Uterine smooth muscle cell (primary cell): Measurements from ENCODE around the gene LHX2. TPM values are rescaled to one million over a fixed set of nuclear protein-coding genes. Genes with fewer than 3 reads are reported as not detected.

Source experiments
- total RNA-seq: library from RNA; depleted of rRNA; stranded (reverse); fragments of >200 nt; gene quantifications from 2 replicates; pipeline ENCODE4 v1.2.3, GENCODE V29; 2014

The LHX2 gene, protein sequence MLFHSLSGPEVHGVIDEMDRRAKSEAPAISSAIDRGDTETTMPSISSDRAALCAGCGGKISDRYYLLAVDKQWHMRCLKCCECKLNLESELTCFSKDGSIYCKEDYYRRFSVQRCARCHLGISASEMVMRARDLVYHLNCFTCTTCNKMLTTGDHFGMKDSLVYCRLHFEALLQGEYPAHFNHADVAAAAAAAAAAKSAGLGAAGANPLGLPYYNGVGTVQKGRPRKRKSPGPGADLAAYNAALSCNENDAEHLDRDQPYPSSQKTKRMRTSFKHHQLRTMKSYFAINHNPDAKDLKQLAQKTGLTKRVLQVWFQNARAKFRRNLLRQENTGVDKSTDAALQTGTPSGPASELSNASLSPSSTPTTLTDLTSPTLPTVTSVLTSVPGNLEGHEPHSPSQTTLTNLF
- 0.33 TPM in 1 of 2 replicates, not detected in the other for total RNA-seq

DNA sequence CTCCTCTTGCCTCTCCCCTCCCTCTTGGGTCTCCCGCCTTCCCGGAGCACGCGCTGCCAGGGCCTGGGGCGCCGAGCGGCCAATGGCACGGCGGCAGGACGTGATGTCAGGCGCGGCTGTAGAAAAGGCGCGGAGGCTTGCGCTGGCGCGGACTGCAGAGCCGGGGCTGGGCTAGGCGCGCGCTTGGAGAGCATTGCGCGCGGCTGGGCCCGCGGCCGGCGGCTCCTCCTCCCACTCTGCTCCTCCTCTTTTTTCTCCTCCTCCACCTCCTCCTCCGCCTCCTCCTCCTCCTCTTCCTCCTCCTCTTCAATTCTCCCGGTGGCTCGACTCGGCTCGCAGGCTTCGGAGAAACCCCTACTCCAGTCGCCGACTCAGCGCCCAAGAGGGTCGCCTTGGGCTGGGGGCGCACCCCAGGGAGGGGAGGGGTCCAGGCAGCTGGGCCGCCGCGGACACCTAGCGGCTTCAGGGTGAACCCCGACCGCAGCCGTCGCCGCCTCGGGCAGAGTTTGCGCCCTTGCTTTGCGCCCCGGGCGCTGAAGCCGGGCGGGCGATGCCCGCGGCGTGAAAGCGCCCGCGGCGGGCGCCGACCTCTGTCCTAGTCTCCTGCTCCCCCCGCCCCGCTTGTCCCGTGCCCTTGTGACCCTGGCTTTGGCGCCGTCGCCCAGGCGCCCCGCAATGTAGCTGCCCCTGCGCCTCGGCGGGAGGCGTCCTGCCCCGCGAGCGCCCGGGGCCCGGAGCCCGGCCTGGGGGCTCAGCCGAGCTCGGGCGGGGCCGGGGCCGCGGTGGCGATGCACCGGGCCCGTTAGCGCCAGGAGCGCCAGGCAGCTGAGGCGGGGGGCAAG lies at the start of gene LHX2:
Gene LHX2, plus strand, starts transcription at position 309 of the 842 bp plus-strand sequence. CDS start 581 bp downstream, outside the sequence.

Other genes with a start within 250 kb of the LHX2 start
- 16.9 and 23.4 TPM in 2 replicates for gene DENND1A, start 81.6 kb upstream of the LHX2 start, total RNA-seq
- gene NEK6, start 246.2 kb downstream of the LHX2 start, total RNA-seq = 35.6 and 42.1 TPM in 2 replicates